Left lung (tissue), 10 donors: ENCODE results near the gene STUB1. TPM values are rescaled to one million over a fixed set of nuclear protein-coding genes. Genes with fewer than 3 reads are reported as not detected.
A peak's percentile ranks its signal among the peaks of the same experiment; 100 is the strongest.

Experiments used
- ATAC-seq: fragments of 200-7000 bp; cut with Tn5 transposase; one replicate; pipeline ENCODE4 v1.9.1; 2020; ENCODE audit warnings: moderate library complexity
- DNase-seq, 4 donors: peaks; one replicate each; pipeline ENCODE4 v3.0.0-alpha.2; 2013 to 2020
- H3K27ac ChIP-seq, 2 donors: fragments of 200-600 bp; sonication (generic) in 1 of 2; one replicate each; pipeline versions ENCODE4 v1.5.0 to v1.8.0; 2020 to 2021
- H3K27me3 ChIP-seq, 2 donors: fragments of 200-600 bp; sonication (generic) in 1 of 2; one replicate each; pipeline versions ENCODE4 v1.5.0 to v1.8.0; 2020 to 2021
- H3K36me3 ChIP-seq, 2 donors: fragments of 200-600 bp; sonication (generic) in 1 of 2; one replicate each; pipeline versions ENCODE4 v1.5.0 to v1.8.0; 2020 to 2021
- H3K4me1 ChIP-seq, 2 donors: fragments of 200-600 bp; one replicate each; pipeline ENCODE4 v1.8.0; 2021
- H3K4me3 ChIP-seq, 2 donors: fragments of 200-600 bp; sonication (generic) in 1 of 2; one replicate each; pipeline versions ENCODE4 v1.5.0 to v1.8.0; 2020 to 2021; ENCODE audit warnings: mild to moderate bottlenecking in 1 of 2
- H3K9me3 ChIP-seq, 2 donors: fragments of 200-600 bp; sonication (generic) in 1 of 2; one replicate each; pipeline versions ENCODE4 v1.5.0 to v1.8.0; 2020 to 2021
- intact Hi-C, 2 donors: fragments of 100-400 bp; cut with DNase I; formaldehyde crosslinking; loops; one replicate each; pipeline versions ENCODE4 v1.11.2 to v1.14.2; 2022
- polyA plus RNA-seq, 6 donors: library from polyadenylated mRNA; unstranded; fragments of 120-200 nt; gene quantifications; one replicate each; pipeline ENCODE4 v1.2.1, GENCODE V29; 2013; ENCODE audit not compliant: insufficient read length in 6 of 6
- total RNA-seq, 2 donors: library from RNA; stranded (reverse); fragmentation: NEBNext Ultra II Directional; extraction: Animal tissue kit (Norgen Biotek cat#: 25700); gene quantifications; one replicate each; pipeline ENCODE4 v1.2.1, GENCODE V29; 2021
- TF ChIP-seq, protein P1 (sequence below), 2 donors: fragments of 200-600 bp; sonication (generic) in 1 of 2; IDR thresholded peaks; one replicate each; pipeline versions ENCODE4 v1.5.0 to v1.8.0; 2021; ENCODE audit warnings: antibody characterized with exemption in 2 of 2
- donor health status: DM: no; HTN: yes; CAD: no.
- donor health status: DM: no; HTN: no; CAD: no.

The STUB1 gene
- total and polyA plus RNA-seq, 8 donors: 92.9 to 143 (median 108) TPM

DNA sequence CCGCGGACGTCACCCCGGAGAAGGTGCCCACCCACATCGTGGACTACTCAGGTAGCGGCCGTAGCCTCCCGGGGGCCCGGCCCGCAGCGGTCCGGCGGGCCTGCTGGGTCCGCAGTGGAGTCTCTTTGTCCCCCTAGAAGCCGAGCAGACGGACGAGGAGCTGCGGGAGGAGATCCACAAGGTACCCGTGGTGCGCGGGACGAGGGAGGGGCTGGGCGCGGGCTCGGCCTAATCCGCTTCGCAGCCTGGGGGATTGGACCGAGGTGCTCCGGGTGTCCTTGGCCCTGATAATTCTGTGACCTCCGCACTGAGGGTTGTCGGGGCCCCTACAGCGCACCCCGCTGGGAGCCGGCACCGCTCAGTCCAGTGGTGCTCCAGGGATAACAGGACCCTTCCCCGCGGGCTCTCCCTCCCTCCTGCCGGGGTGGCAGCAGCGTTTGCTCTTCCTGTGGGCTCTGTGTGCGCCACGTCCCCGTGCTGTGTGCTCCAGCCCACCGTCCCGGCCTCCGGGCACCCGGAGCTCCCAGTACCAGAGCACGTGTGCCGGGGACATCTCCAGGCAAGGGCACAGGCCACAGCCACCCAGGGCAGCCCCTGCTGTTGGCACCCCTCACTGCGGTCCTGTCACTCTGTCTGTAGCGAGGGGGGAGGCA, 11.6 kb upstream of the STUB1 start:
- H3K36me3 ChIP-seq: peaks cover 0 to 44% of the 10 kb centered on the region in 2 donors
- H3K27ac ChIP-seq: peak overlapping the region; percentile 69 to 70
- H3K4me3 ChIP-seq: peak overlapping the region; percentile 83 to 98
- intact Hi-C loops: no loop called here
- H3K27me3 ChIP-seq: no peaks in the 10 kb centered on the region
- no peaks in the 10 kb centered on the region for H3K9me3 ChIP-seq
- ATAC-seq (peak; percentile 1), DNase-seq (no peak)
- H3K4me1 ChIP-seq: peaks cover 6 to 18% of the 10 kb centered on the region in 2 donors
- TF ChIP-seq, protein P1, sequence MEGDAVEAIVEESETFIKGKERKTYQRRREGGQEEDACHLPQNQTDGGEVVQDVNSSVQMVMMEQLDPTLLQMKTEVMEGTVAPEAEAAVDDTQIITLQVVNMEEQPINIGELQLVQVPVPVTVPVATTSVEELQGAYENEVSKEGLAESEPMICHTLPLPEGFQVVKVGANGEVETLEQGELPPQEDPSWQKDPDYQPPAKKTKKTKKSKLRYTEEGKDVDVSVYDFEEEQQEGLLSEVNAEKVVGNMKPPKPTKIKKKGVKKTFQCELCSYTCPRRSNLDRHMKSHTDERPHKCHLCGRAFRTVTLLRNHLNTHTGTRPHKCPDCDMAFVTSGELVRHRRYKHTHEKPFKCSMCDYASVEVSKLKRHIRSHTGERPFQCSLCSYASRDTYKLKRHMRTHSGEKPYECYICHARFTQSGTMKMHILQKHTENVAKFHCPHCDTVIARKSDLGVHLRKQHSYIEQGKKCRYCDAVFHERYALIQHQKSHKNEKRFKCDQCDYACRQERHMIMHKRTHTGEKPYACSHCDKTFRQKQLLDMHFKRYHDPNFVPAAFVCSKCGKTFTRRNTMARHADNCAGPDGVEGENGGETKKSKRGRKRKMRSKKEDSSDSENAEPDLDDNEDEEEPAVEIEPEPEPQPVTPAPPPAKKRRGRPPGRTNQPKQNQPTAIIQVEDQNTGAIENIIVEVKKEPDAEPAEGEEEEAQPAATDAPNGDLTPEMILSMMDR (IDR thresholded peaks at IDR 0.05): no peak

DNA sequence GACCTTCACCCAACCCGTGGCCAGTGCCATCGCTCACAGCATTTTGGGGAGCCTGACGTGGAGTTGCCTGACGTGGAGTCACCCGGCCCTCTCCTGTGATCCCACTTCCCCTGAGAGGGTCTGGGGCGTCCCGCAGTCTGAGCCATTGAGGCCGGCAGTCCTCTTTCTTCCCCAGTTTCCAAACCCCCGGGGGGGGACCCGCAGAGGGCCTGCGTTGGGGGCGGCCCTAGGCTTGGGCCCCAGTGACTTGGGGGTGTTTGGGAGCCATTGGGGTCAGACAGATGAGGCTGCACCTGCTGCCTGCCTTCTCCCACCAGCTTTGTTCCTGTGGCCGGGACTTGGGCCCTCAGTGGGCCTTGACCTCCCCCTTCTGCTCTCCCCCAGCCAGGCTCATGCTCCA, 10.5 kb upstream of the STUB1 start:
- TF ChIP-seq, protein P1 (IDR thresholded peaks at IDR 0.05): no peak
- Histone ChIP-seq H3K27me3 (peaks cover 0 to 4% of the 10 kb centered on the region in 2 donors), H3K9me3 (no peaks in the 10 kb centered on the region), H3K27ac (no peak overlapping the region), H3K4me3 (no peak overlapping the region), H3K4me1 (peaks cover 6 to 23% of the 10 kb centered on the region in 2 donors), H3K36me3 (peaks cover 0 to 55% of the 10 kb centered on the region in 2 donors)
- ATAC-seq (no peak), DNase-seq (no peak)
- intact Hi-C loops: no loop called here

DNA sequence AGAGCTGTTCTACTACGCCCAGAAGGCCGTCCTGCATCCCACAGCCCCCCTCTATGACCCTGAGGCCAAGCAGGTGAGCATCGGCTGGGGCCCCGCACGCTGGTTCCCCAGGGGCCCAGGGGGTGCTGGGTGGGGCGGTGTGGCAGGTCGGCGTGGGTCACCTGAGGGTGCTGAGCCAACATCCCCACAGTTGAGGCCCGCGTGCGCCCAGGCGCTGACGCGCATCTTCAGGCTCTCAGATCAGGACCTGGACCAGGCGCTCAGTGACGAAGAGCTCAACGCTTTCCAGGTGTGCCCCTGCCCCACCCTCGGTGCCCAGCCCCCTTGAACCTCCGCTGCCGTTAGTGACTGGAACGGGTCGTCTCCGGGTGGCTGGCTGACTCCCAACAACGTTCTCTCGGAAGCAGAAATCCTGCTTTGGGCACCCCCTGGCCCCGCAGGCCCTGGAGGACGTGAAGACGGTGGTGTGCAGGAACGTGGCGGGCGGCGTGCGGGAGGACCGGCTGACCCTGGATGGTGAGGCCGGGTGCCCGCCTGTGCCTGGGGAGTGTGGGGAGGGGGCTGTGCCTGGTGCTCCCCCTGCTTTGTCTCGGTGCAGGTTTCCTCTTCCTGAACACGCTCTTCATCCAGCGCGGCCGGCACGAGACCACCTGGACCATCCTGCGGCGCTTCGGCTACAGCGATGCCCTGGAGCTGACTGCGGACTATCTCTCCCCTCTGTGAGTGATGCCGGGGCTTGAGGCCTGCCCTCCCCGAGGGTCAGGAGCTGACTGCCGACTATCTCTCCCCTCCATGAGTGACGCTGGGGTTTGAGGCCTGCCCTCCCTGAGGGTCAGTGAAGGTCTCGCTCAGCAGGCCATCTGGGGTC, 9.5 kb upstream of the STUB1 start:
- H3K4me1 ChIP-seq: peaks cover 11 to 34% of the 10 kb centered on the region in 2 donors
- H3K4me3 ChIP-seq: no peak overlapping the region
- TF ChIP-seq, protein P1 (IDR thresholded peaks at IDR 0.05): no peak
- DNase-seq (no peak), ATAC-seq (no peak)
- intact Hi-C loops: no loop called here
- H3K27me3 ChIP-seq: peaks cover 0 to 14% of the 10 kb centered on the region in 2 donors
- peaks cover 0 to 56% of the 10 kb centered on the region in 2 donors for H3K36me3 ChIP-seq
- no peaks in the 10 kb centered on the region for H3K9me3 ChIP-seq
- H3K27ac ChIP-seq: no peak overlapping the region

DNA sequence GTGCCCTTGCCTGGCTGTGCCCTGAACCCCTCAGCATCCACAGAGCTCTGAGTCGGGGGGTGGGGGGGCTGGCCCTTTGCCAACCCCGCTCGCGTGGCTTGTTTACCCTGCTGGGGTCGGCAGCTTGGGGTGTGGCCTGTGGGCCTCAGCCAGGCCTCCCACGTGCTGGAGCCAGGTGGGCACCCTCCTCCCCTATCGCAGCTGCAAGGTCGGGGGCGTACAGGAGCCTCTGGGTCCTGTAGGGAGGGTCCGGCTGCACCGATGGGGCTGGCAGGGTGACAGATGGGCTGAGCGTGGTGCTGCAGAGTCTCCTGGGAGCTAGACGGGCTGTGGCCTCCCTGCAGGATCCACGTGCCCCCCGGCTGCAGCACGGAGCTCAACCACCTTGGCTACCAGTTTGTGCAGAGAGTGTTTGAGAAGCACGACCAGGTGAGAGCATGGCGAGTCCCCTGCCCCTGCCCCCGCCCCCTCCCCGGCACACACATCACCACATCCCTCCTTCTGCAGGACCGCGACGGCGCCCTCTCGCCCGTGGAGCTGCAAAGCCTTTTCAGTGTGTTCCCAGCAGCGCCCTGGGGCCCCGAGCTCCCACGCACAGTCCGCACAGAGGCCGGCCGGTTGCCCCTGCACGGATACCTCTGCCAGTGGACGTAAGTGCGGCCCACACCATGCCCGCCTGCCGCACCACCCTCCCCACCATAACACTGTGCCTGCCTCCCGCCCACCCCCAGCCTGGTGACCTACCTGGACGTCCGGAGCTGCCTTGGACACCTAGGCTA, 8.7 kb upstream of the STUB1 start:
- H3K4me1 ChIP-seq: peaks cover 11 to 36% of the 10 kb centered on the region in 2 donors
- no peak for DNase-seq
- H3K36me3 ChIP-seq: peaks cover 0 to 56% of the 10 kb centered on the region in 2 donors
- H3K27me3 ChIP-seq: peaks cover 0 to 22% of the 10 kb centered on the region in 2 donors
- ATAC-seq: no peak
- H3K27ac ChIP-seq: no peak overlapping the region
- no peak overlapping the region for H3K4me3 ChIP-seq
- intact Hi-C loops: no loop called here
- TF ChIP-seq, protein P1 (IDR thresholded peaks at IDR 0.05): no peak
- H3K9me3 ChIP-seq: no peaks in the 10 kb centered on the region
